ENCODE measurements around the gene HMGB2.

The HMGB2 gene

GRCh38 chr4:173380987-173381386, 46.8 kb upstream of the HMGB2 start:
- no peaks in the 10 kb centered on the region for H3K79me2 ChIP-seq (ENCODE audit: insufficient read depth, low read length)

DNA sequence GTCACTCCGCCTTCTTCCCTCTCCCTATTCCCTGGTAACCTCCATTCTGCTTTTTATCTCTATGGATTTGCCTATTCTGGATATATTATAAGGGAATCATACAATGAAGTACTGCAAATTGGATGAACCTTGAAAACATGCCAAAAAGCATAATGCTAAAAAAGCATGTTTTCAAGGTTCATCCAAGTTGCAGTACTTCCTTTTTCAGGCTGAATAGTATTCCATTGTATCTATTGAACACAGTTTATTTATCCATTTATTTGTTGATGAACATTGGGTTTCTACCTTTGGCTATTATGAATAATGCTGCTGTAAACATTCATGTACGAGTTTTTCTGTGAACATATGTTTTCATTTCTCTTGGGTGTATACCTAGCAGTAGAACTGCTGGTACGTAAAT, 45.8 kb upstream of the HMGB2 start:
- no peaks in the 10 kb centered on the region for H3K27me3 ChIP-seq (ENCODE audit: insufficient read depth, low read length)
- no peak overlapping the region for H2AFZ ChIP-seq (ENCODE audit: low read length)
- TF ChIP-seq, protein P1, sequence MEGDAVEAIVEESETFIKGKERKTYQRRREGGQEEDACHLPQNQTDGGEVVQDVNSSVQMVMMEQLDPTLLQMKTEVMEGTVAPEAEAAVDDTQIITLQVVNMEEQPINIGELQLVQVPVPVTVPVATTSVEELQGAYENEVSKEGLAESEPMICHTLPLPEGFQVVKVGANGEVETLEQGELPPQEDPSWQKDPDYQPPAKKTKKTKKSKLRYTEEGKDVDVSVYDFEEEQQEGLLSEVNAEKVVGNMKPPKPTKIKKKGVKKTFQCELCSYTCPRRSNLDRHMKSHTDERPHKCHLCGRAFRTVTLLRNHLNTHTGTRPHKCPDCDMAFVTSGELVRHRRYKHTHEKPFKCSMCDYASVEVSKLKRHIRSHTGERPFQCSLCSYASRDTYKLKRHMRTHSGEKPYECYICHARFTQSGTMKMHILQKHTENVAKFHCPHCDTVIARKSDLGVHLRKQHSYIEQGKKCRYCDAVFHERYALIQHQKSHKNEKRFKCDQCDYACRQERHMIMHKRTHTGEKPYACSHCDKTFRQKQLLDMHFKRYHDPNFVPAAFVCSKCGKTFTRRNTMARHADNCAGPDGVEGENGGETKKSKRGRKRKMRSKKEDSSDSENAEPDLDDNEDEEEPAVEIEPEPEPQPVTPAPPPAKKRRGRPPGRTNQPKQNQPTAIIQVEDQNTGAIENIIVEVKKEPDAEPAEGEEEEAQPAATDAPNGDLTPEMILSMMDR (IDR thresholded peaks at IDR 0.05; ENCODE audit: low read length), result no peak
- no peak for TF ChIP-seq EZH2 (IDR thresholded peaks at IDR 0.05; ENCODE audit: borderline replicate concordance, low read length)
- H3K9me2 ChIP-seq (ENCODE audit: low read depth, low read length), result no peaks in the 10 kb centered on the region
- H3K79me2 ChIP-seq (ENCODE audit: insufficient read depth, low read length), result 0 out of 2 replicates have a peak, but pooled peaks cover 7% of the 10 kb centered on the region
- peaks cover 4% of the 10 kb centered on the region; the same call in 1 of the 2 replicates for H3F3A ChIP-seq (ENCODE audit: insufficient read depth, low read length)
- H3K36me3 ChIP-seq (ENCODE audit: insufficient read depth, low read length), result peaks cover 19% of the 10 kb centered on the region
- no peak overlapping the region for H3K4me2 ChIP-seq (ENCODE audit: low read length)
- no peaks in the 10 kb centered on the region for H3K9me3 ChIP-seq (ENCODE audit: low read length)
- no peak overlapping the region for H3K4me3 ChIP-seq (ENCODE audit: low read depth, low read length, poor library complexity, severe bottlenecking)
- no peaks in the 10 kb centered on the region for H3K4me1 ChIP-seq (ENCODE audit: insufficient read depth, low read length, severe bottlenecking)
- H4K20me1 ChIP-seq (ENCODE audit: insufficient read depth, low read length), result no peaks in the 10 kb centered on the region
- no peak overlapping the region for H3K27ac ChIP-seq (ENCODE audit: low read depth, low read length, poor library complexity, severe bottlenecking)
- H3K9ac ChIP-seq (ENCODE audit: low read length), result no peak overlapping the region

More at GRCh38 chr4:173380987-173381386, 46.8 kb upstream of the HMGB2 start:
- H3K4me1 ChIP-seq (ENCODE audit: insufficient read depth, low read length, severe bottlenecking), result no peaks in the 10 kb centered on the region
- H3K9ac ChIP-seq (ENCODE audit: low read length), result no peak overlapping the region
- H4K20me1 ChIP-seq (ENCODE audit: insufficient read depth, low read length), result no peaks in the 10 kb centered on the region
- H3K27ac ChIP-seq (ENCODE audit: low read depth, low read length, poor library complexity, severe bottlenecking), result no peak overlapping the region
- H3F3A ChIP-seq (ENCODE audit: insufficient read depth, low read length), result peaks cover 4% of the 10 kb centered on the region; the same call in 1 of the 2 replicates
- TF ChIP-seq, protein P1 (IDR thresholded peaks at IDR 0.05; ENCODE audit: low read length), result no peak
- no peak for TF ChIP-seq EZH2 (IDR thresholded peaks at IDR 0.05; ENCODE audit: borderline replicate concordance, low read length)
- H3K27me3 ChIP-seq (ENCODE audit: insufficient read depth, low read length), result no peaks in the 10 kb centered on the region
- no peak overlapping the region for H3K4me2 ChIP-seq (ENCODE audit: low read length)
- peaks cover 13% of the 10 kb centered on the region; the same call in 1 of the 2 replicates for H3K36me3 ChIP-seq (ENCODE audit: insufficient read depth, low read length)
- no peak overlapping the region for H3K4me3 ChIP-seq (ENCODE audit: low read depth, low read length, poor library complexity, severe bottlenecking)
- no peak overlapping the region for H2AFZ ChIP-seq (ENCODE audit: low read length)
- H3K9me2 ChIP-seq (ENCODE audit: low read depth, low read length), result no peaks in the 10 kb centered on the region
- no peaks in the 10 kb centered on the region for H3K9me3 ChIP-seq (ENCODE audit: low read length)

GRCh38 chr4:173374588-173374987, 40.4 kb upstream of the HMGB2 start:
- no peak overlapping the region for H3K4me2 ChIP-seq (ENCODE audit: low read length)
- no peaks in the 10 kb centered on the region for H3K9me3 ChIP-seq (ENCODE audit: low read length)
- TF ChIP-seq EZH2 (IDR thresholded peaks at IDR 0.05; ENCODE audit: borderline replicate concordance, low read length), result no peak

More at GRCh38 chr4:173374588-173374987, 40.4 kb upstream of the HMGB2 start:
- H3F3A ChIP-seq (ENCODE audit: insufficient read depth, low read length), result peaks cover 4% of the 10 kb centered on the region; the same call in 1 of the 2 replicates
- no peak overlapping the region for H3K9ac ChIP-seq (ENCODE audit: low read length)
- H2AFZ ChIP-seq (ENCODE audit: low read length), result no peak overlapping the region
- no peak overlapping the region for H3K4me3 ChIP-seq (ENCODE audit: low read depth, low read length, poor library complexity, severe bottlenecking)
- H3K4me1 ChIP-seq (ENCODE audit: insufficient read depth, low read length, severe bottlenecking), result peaks cover 9% of the 10 kb centered on the region
- H4K20me1 ChIP-seq (ENCODE audit: insufficient read depth, low read length), result no peaks in the 10 kb centered on the region
- H3K79me2 ChIP-seq (ENCODE audit: insufficient read depth, low read length), result peaks cover 39% of the 10 kb centered on the region
- no peaks in the 10 kb centered on the region for H3K27me3 ChIP-seq (ENCODE audit: insufficient read depth, low read length)
- no peaks in the 10 kb centered on the region for H3K9me2 ChIP-seq (ENCODE audit: low read depth, low read length)
- H3K27ac ChIP-seq (ENCODE audit: low read depth, low read length, poor library complexity, severe bottlenecking), result no peak overlapping the region
- H3K36me3 ChIP-seq (ENCODE audit: insufficient read depth, low read length), result peaks cover 30% of the 10 kb centered on the region

Data from OCI-LY1 (cell line).